Activated T-helper 1 cell treated with anti-CD3 and anti-CD28 coated beads, Interleukin-2, amount 50 U/mL, for 16 hours (primary cell): ENCODE measurements around the gene NCR3LG1.

Source experiments
- DNase-seq, 2 donors: peaks; one replicate each; pipeline ENCODE4 v3.0.0-alpha.2; 2020; ENCODE audit warnings: low read depth in 1 of 2, low spot score in 1 of 2

The NCR3LG1 gene, protein sequence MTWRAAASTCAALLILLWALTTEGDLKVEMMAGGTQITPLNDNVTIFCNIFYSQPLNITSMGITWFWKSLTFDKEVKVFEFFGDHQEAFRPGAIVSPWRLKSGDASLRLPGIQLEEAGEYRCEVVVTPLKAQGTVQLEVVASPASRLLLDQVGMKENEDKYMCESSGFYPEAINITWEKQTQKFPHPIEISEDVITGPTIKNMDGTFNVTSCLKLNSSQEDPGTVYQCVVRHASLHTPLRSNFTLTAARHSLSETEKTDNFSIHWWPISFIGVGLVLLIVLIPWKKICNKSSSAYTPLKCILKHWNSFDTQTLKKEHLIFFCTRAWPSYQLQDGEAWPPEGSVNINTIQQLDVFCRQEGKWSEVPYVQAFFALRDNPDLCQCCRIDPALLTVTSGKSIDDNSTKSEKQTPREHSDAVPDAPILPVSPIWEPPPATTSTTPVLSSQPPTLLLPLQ

DNA sequence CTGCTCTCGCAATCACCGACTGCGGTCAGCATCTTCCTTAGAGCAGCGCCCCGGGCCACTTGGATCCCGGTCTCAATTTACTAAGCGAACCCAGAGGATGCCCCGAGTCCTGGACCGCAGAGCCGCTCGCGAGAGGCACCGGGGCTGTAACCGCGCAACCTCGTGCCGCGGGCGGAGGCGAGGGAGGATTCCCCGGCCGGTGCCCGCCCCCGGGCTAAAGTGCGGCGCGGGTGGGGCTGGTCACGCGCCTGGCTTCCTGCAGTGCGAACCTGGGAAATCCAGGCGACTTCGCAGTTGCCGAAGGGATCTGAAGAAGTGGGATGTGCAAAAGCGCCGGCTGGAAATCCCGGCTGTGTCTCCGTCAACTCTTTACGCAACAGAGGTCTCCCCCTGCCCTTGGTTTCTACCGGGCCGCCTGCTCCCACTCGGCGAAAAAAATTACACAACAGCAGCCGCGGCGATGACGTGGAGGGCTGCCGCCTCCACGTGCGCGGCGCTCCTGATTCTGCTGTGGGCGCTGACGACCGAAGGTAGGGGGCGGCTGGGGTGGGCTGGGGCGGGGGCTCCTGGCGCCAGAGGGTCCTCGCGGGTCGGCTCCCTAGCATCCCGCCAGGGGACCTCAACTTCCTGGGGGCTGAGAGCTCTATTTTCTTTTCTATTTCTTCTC lies at the start of gene NCR3LG1:
NCR3LG1 (plus strand) TSS at position 291 of the 667 bp plus-strand sequence; CDS start at position 461, 170 bp downstream.
- DNase-seq = peak; percentile 15 to 44

DNA sequence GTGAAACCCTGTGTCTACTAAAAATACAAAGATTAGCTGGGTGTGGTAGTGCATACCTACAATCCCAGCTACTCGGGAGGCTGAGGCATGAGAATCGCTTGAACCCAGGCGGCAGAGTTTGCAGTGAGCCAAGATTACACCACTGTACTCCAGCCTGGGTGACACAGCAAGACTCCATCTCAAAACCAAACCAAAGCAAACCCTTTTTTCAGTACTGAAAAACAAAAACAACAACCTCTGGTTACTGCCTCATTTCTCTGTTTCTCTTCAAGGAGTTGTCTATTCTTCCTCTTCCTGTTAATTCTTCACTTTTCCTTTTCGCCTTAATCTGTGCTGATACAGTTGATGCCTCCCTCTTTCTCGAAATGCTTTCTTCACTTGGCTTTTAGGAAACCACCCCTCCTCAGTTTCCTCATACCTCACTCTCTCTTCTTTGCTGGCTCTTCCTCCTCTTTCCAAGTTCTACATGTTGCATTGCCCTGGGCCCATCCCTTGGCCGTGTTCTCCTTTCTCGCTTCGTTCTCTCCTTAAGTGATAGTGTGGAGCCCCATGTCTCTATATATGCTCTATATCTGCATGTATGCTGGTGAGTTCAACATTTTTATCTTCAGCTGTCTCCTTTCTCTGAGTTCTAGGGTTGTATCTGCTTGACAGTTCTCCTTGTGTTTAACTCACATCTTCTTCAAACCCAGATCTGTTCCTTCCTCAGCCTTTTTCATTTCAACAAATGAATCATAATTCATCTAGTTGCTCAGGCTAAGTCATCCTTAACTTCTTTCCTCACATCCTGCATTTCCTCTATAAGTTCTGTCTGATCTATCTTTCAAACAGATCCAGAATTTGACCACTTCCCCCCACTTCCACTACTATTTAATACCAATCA lies 38.0 kb upstream of the NCR3LG1 start:
- DNase-seq = no peak

DNA sequence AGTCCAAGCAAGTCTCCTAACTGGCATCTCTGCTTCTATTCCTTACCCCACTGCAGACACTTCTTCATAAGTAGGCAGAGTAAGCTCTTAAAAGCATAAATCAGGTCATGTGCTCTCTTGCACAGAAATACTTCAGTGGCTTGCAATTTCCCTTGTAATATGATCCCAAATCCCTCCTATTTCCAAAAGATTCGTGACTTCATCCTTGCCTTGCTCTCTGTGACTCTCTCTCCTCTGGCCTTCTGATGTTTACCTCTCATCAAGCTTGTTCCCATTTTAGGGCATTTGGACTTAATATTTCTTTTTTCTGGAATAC lies 37.4 kb upstream of the NCR3LG1 start:
- no peak for DNase-seq

DNA sequence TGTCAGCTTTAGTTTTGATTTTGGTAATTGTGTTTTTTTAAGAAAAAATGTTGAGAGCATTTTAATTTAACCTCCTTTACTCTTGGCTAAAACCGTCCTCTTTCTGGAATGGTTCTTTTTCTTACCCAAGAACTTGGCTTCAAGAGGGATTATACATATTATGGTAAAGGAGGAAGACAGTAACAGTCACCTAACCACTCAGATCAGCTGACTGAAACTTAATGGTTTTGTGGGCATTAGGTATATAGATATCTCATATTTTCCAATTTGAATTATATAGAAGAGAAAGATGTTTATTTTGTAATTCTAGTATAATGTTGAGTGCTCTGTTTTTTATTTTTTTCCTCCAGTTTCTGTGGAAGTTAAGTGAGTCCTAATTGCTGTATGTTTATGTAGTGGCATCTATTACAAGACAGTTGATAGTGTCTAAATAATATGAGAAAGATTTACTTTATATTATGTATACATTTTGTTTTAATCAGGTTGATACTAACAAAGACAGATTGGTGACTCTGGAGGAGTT lies 36.6 kb upstream of the NCR3LG1 start:
- no peak for DNase-seq

DNA sequence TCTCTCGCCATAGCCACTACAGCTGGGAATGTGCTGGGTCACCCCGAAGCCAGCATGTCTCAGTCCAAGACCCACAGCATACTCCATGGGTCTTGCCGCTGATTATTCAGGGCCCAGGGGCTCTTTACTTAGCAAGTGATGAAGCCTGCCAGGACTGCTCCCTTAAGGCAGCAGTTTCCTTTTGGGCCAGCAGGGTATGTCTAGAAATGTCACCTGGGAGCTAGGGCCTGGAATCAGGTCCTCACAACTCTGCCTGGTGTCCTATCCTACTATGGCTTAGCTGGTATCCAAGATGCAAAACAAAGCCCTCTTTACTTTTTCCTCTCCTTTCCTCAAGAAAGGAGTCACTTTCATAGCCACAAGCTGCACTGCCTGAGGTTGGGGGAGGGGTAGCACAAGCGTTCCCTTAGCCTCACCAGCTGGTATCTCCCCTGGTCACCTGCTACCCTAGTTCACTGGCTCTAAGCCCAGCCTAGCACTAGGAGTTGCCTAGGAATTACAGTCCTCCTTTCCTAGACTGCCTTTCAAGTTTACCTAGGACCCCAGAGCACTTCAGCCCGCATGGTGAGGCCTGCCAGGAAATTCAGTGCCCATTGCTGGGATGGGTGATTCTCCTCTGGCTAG lies 22.6 kb upstream of the NCR3LG1 start:
- DNase-seq = no peak

DNA sequence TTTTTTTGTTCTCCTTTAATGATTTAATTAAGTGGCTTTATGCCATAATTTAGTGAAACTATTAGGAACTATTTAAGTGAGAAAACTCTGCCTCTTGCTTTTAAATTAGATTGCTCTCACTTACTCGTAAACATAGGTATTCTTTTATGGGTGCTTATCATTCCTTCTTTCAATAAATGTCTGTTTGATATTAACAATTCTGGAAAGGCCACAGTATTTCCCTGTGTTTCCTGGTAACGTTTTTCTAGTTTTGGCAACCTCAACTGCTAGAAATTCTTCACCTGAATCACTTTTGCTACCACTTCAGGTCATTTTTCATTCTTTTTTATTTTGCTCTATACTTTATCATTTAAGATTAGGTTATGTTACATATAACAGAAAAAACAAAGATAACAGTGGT lies 19.9 kb upstream of the NCR3LG1 start:
- no peak for DNase-seq

DNA sequence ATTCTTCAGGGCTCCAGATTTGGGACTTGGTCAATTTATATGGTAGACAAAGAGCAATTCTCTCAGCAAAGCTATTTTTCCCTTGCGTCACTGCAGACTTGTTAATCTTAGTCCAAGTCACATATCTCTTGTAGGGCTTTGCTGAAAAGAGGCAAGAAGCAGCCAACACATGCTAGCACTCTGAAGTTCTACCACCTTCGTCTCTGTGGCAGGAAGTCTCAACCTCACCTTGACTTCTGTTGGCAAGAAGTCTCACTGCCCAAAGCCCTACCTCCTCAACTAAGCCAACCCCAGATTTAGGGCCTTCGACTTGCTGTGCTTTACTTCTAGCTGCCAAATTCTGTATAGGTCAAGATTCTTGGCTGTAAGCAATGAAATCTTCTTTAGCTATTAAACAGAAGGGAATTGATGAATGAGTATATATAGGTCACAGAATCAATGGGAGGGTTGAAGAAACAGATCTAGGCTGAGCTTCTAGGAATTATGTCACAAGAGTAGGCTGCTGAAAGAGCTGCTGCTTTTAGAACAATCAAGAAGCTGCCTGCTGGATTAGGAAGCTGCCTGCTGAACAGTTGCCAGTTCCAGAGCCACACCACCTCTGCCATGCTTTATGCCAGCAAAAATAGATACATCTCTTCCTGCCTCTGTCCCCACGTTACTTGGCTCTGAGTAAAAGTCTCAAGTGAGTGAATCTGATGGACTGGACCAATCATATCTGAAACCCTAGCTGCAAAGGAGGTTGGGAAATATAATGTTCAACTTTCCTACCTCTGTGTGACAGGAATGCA lies 17.6 kb upstream of the NCR3LG1 start:
- no peak for DNase-seq

DNA sequence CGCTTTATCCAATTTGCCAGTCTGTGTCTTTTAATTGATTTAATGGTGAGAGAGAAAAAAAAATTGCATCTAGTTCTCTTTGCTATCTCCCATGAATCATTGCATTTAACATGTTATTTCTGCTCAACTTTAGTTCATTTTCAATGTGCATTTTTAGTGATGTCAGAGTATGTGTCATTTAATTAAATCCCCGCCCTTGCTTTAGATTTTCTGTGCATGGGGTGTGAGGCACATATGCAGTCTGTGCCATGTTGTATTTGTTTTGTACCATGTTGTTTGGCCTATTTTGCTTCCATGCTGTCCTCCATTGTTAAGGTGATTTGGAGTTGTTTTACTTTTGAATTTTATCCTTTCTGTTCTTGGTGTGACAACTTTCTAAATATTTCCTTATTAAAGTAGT lies 8.3 kb upstream of the NCR3LG1 start:
- DNase-seq = no peak

DNA sequence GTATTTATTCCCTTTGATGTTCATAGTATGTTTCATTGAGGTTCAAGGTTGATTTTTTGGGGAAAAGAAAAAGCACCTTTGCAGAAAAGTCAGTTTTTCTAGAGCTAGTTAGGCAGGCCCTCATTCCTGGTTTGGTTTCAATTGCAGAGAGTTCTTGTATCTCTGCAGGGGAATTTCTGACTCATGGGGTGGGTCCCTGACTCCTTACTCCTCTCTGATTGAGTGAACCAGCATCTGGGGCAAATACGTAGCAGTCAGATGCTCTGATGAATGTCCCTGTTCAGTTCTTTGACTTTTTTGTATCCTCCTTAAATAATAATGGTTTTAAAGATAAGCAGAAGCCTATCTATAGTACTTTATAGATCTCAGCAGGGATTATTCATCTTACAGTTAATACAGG lies 7.7 kb upstream of the NCR3LG1 start:
- no peak for DNase-seq

DNA sequence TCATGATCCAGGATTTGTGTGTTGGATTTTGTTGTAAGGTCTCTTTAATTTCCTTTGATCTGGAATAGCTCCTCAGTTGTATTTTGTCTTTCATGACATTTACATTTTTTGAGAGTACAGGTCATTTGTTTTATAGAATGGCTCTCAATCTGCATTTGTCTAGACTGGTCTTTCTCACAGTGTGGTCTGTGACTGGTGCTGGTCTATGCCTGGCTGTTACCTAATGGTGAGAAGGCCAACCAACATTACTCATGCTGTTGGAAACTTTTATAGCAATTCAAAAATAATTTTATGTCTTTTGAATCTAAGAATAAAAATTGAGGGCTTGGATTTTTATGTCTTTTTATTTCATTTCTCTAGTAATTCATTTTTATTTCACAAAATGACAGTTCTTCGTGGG lies 3.9 kb upstream of the NCR3LG1 start:
- no peak for DNase-seq

DNA sequence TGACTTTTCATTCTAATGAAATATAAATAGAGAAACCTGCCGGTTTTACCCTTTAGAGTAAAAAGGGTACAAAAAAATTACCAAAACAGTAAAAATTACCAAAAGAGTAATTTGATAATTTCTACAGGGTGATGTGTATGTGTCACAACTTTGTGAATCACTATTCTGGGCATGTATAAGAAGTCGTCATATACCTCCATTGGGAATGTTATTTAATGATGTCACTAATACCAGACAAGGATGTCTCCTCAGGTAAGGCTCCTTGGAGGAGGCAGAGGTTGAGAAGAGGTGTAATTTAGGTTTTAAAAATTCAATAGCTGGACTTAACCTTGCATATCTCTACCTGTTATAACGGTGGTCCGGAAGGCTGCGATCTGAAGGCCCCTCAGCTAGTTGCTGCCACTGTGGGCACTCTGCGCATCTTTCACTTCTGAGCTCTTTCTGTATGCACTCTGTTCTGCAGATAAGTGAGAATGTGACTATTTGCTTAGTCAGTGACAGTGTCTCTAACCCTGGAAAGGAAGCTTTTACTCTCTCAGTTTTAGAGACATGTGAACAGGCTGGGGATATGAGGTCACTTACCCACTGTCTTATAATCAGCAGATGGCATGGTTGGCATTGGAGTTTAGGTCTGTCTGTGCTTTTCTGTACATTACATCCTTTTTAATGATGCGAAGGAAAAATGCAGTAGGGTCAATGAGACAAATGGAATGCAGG lies 987 bp upstream of the NCR3LG1 start:
- DNase-seq = no peak

DNA sequence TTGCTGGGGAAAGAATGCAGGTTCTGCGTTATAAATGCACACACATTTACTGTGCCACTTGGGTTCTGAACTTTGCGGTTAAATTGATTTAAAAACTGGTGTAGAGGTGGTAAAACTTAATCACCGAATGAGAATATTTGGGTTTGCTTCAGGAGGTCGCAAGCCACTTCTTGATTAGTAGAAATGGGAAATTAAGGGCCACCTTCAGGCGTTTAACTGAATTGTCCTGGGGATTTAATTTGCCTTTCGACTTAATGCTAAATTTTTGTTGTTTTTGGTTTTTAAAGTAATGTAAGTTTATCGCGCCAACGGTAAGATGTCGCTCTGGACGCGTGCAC lies 459 bp upstream of the NCR3LG1 start:
- DNase-seq = no peak

DNA sequence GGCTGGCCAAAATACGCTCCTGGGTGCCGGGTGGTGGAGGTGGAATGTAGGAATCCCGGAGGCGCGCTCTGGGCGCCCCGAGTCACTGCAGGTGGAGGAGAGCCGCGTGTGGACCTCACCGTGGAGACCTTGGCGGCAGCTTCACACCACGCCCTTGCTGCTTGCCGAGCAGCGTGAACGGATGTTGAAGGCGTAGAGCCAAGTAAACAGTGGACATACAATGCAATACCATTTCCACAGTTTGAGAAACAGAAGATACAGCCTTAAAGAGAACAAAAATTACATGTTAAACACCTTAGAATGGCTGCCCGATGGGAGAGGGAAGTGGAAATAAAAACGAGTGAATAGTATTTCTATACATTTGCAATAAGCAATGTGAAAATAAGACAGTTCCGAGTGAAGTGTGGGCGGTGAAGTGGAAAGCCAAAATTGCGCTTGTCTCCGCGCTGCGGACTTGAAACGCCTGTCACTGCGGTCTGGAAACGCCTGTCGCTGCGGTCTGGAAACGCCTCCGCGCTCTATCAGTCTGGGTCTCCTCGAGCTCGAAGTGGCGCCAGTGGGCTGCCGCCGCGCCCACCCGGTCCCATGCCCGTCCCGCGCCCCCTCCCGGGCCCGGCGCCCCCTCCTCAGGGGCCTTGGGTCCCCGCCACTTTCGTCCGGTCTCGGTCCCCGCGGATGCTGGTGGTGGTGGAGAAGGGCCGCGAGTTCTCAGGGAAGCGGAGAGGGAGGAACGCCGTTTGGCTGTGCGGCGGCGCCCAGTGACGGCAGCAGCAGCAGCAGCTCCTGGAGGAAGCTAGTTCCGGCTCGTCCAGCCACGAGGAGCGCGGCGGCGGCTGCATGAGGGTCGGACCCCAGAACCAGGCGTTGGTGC lies 1.6 kb downstream of the NCR3LG1 start:
- peak in 1 of 2 donors; percentile 20 for DNase-seq

DNA sequence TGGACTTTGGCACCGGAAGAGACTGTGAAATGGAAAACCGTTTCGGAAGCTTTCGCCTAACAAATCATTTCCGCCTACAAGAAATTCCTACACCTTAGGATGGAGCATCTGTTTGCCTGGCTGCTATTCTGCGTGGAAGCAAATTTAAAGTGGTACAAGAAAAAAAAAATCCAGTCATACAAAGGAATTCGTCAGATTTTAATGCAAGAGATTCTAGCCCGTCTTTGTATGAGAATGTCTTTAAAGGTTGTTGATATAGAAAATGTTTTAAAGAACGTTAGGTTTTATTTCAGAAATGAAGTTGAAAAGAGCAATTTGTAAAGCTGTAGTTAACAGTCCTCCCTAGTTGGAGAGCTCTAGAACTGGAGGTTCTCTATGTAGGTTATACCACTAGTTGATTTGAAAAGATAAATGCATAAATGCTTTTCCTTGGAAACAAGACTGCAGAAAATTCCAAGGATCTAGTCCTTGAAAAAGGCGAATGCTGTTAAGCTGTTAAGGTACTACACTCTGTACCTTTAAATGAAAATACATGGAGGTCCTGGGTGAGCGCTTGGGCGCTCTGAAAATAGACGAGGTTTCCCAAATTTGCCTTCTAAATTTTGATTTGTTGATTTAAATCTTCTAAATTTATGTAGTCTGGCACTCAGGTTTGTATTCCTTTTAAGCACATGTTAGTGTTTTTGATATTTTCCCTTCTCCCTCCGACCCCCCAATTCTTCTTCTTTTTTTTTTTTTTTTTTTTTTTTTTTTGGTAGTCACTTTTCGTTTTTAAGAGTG lies 2.4 kb downstream of the NCR3LG1 start:
- no peak for DNase-seq

DNA sequence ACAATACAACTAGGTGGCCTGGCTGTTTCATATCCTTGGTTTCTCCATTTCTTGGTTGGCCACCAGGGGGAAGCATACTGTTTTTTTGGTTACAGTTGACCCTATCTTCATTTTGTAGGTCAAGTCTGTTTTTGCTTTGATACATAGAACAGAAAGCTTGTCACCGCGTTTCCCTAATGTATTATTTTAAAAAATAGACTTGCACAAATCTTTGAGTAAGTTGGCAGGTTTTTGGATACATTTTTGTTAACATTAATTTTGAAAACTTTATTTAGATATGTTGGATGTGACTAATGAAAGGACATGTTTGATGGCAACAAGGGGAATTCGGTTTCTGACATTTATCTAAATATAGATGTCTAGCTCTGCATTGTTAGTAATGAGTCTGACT lies 3.0 kb downstream of the NCR3LG1 start:
- DNase-seq = peak in 1 of 2 donors; percentile 34

DNA sequence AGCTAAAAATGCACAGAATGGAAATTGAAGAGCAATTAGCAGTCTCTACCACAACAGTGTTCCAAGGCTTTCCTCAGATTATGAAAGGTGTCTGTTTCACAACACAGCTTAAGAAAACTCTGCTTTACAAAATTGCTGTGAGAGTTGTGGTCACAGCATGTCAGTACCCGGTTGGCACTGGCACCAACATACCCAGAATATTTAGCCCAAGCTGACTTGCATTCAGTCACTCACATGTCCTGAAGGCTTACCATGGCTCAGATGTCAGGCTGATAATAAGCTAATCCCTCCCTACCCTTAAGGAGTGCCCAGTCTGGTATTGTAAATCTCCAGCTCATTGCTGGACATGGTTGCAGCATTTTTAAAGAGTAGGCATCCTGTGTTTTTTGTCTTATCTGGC lies 14.9 kb downstream of the NCR3LG1 start:
- DNase-seq = no peak

DNA sequence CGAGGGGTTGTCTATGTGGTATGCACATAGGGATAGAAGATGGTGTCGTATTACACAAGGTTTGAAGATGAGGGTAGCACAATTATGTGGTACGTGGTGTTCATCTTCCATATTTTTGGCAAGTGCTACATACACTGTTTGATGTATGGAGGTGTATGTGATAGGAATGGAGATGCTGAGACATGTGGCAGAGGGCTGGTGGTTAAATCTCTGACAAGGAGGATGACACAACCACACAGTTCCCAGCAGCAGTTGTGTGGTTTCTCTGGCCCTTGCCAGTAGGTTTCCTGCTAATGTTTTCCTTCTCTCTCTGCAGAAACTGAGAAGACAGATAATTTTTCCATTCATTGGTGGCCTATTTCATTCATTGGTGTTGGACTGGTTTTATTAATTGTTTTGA lies 17.0 kb downstream of the NCR3LG1 start:
- no peak for DNase-seq

DNA sequence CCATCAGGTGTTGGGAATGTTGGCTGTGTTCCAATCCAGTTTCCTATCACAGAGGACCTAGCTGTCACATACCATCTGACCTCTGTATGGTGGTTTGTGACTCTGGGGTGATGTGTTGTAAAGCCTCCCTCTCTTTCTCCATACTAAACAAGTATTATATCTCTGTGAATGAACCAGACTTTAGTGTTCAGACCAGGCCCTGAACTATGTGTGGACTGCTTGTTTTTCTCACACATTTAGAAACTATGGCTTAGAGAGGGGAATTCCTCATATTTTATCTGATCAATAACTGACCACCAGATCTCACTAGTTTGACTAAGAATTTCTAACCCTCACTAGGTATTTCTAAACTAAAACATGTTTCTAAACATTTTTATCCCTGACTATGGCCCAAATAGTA lies 17.5 kb downstream of the NCR3LG1 start:
- no peak for DNase-seq
